H1 (cell line): ENCODE results near the gene KCND3. TPM values are rescaled to one million over a fixed set of nuclear protein-coding genes. Genes with fewer than 3 reads are reported as not detected.

Source experiments
- CEBPB ChIP-seq: IDR thresholded peaks from 2 replicates; pipeline ENCODE4 v1.6.1; 2012; ENCODE audit warnings: low read depth, low read length
- E2F6 ChIP-seq: IDR thresholded peaks from 2 replicates; pipeline ENCODE4 v1.6.1; 2012; ENCODE audit warnings: inconsistent platforms
- EGR1 ChIP-seq: IDR thresholded peaks from 2 replicates; pipeline ENCODE4 v1.6.1; 2011; ENCODE audit warnings: low read depth, low read length, borderline replicate concordance
- polyA plus RNA-seq, 7 experiments: library from polyadenylated mRNA; depleted of rRNA in 3 of 7; stranded (reverse) in 5 of 7; unstranded in 2 of 7; fragments of >200 nt in 5 of 7; fragments of 200-250 nt in 2 of 7; gene quantifications; 1 replicate in 5 of 7; 2 replicates in 1 of 7; 4 replicates in 1 of 7; pipeline versions ENCODE4 v1.2.1 to v1.2.3, GENCODE V29; 2011 to 2013; ENCODE audit warnings: missing spikeins in 2 of 7, mixed read lengths in 2 of 7
- total RNA-seq: library from RNA; stranded (reverse); fragmentation: NEBNext Ultra II Directional; extraction: Animal tissue kit (Norgen Biotek cat#: 25700); gene quantifications from 2 replicates; pipeline ENCODE4 v1.2.1, GENCODE V29; 2021
- TF ChIP-seq, protein P1 (sequence below): fragments of 300-600 bp; sonication (generic); IDR thresholded peaks from 2 replicates; pipeline ENCODE4 v1.7.1; 2012; ENCODE audit warnings: low read length, moderate library complexity, mild to moderate bottlenecking, inconsistent platforms; ENCODE audit not compliant: insufficient replicate concordance

KCND3 gene
- total and polyA plus RNA-seq, 2 of the 8 experiments (the other 6 are each of a cell fraction or from before 2014, with no cell fraction given) = 0.14 to 0.48 TPM

GRCh38 chr1:111906816-111907215 lies 82.7 kb downstream of the KCND3 start (continued):
- TF ChIP-seq, protein P1, sequence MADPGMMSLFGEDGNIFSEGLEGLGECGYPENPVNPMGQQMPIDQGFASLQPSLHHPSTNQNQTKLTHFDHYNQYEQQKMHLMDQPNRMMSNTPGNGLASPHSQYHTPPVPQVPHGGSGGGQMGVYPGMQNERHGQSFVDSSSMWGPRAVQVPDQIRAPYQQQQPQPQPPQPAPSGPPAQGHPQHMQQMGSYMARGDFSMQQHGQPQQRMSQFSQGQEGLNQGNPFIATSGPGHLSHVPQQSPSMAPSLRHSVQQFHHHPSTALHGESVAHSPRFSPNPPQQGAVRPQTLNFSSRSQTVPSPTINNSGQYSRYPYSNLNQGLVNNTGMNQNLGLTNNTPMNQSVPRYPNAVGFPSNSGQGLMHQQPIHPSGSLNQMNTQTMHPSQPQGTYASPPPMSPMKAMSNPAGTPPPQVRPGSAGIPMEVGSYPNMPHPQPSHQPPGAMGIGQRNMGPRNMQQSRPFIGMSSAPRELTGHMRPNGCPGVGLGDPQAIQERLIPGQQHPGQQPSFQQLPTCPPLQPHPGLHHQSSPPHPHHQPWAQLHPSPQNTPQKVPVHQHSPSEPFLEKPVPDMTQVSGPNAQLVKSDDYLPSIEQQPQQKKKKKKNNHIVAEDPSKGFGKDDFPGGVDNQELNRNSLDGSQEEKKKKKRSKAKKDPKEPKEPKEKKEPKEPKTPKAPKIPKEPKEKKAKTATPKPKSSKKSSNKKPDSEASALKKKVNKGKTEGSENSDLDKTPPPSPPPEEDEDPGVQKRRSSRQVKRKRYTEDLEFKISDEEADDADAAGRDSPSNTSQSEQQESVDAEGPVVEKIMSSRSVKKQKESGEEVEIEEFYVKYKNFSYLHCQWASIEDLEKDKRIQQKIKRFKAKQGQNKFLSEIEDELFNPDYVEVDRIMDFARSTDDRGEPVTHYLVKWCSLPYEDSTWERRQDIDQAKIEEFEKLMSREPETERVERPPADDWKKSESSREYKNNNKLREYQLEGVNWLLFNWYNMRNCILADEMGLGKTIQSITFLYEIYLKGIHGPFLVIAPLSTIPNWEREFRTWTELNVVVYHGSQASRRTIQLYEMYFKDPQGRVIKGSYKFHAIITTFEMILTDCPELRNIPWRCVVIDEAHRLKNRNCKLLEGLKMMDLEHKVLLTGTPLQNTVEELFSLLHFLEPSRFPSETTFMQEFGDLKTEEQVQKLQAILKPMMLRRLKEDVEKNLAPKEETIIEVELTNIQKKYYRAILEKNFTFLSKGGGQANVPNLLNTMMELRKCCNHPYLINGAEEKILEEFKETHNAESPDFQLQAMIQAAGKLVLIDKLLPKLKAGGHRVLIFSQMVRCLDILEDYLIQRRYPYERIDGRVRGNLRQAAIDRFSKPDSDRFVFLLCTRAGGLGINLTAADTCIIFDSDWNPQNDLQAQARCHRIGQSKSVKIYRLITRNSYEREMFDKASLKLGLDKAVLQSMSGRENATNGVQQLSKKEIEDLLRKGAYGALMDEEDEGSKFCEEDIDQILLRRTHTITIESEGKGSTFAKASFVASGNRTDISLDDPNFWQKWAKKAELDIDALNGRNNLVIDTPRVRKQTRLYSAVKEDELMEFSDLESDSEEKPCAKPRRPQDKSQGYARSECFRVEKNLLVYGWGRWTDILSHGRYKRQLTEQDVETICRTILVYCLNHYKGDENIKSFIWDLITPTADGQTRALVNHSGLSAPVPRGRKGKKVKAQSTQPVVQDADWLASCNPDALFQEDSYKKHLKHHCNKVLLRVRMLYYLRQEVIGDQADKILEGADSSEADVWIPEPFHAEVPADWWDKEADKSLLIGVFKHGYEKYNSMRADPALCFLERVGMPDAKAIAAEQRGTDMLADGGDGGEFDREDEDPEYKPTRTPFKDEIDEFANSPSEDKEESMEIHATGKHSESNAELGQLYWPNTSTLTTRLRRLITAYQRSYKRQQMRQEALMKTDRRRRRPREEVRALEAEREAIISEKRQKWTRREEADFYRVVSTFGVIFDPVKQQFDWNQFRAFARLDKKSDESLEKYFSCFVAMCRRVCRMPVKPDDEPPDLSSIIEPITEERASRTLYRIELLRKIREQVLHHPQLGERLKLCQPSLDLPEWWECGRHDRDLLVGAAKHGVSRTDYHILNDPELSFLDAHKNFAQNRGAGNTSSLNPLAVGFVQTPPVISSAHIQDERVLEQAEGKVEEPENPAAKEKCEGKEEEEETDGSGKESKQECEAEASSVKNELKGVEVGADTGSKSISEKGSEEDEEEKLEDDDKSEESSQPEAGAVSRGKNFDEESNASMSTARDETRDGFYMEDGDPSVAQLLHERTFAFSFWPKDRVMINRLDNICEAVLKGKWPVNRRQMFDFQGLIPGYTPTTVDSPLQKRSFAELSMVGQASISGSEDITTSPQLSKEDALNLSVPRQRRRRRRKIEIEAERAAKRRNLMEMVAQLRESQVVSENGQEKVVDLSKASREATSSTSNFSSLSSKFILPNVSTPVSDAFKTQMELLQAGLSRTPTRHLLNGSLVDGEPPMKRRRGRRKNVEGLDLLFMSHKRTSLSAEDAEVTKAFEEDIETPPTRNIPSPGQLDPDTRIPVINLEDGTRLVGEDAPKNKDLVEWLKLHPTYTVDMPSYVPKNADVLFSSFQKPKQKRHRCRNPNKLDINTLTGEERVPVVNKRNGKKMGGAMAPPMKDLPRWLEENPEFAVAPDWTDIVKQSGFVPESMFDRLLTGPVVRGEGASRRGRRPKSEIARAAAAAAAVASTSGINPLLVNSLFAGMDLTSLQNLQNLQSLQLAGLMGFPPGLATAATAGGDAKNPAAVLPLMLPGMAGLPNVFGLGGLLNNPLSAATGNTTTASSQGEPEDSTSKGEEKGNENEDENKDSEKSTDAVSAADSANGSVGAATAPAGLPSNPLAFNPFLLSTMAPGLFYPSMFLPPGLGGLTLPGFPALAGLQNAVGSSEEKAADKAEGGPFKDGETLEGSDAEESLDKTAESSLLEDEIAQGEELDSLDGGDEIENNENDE = no peak
- TF ChIP-seq E2F6 (no peak), CEBPB (no peak), EGR1 (no peak)
